HG03159 (cell line): ENCODE measurements around the gene EBF3.

Source experiments
- ATAC-seq: cut with Tn5 transposase; IDR thresholded peaks from one replicate; pipeline ENCODE4 v1.9.1; 2021; ENCODE audit warnings: mild to moderate bottlenecking, moderate library complexity; ENCODE audit not compliant: unreplicated experiment

Gene EBF3

GRCh38 chr10:129842031-129842430 is 122.0 kb downstream of the EBF3 start:
- no peak for ATAC-seq

- no peak for ATAC-seq
These were observed 122.5 kb downstream of the EBF3 start for GRCh38 chr10:129841590-129841989.

GRCh38 chr10:129841071-129841470 is 123.0 kb downstream of the EBF3 start:
- no peak for ATAC-seq

GRCh38 chr10:129840196-129840590 is 123.9 kb downstream of the EBF3 start:
- ATAC-seq = no peak

GRCh38 chr10:129839285-129840195 is 124.5 kb downstream of the EBF3 start:
- no peak for ATAC-seq

- no peak for ATAC-seq
These were observed 125.3 kb downstream of the EBF3 start for GRCh38 chr10:129838794-129839193.

- ATAC-seq = no peak
These were observed 126.0 kb downstream of the EBF3 start for GRCh38 chr10:129837909-129838582.

- no peak for ATAC-seq
These were observed 127.8 kb downstream of the EBF3 start for GRCh38 chr10:129836253-129836652.

GRCh38 chr10:129833994-129834739 is 129.9 kb downstream of the EBF3 start:
- no peak for ATAC-seq

GRCh38 chr10:129833468-129833950 is 130.6 kb downstream of the EBF3 start:
- no peak for ATAC-seq

- no peak for ATAC-seq
These were observed 131.3 kb downstream of the EBF3 start for GRCh38 chr10:129832573-129833467.

GRCh38 chr10:129831150-129831549 is 132.9 kb downstream of the EBF3 start:
- no peak for ATAC-seq

GRCh38 chr10:129825826-129826225 is 138.2 kb downstream of the EBF3 start:
- no peak for ATAC-seq

GRCh38 chr10:129825221-129825620 is 138.9 kb downstream of the EBF3 start:
- ATAC-seq = no peak

GRCh38 chr10:129820451-129820850 is 143.6 kb downstream of the EBF3 start:
- no peak for ATAC-seq

GRCh38 chr10:129816656-129817045 is 147.4 kb downstream of the EBF3 start:
- no peak for ATAC-seq

GRCh38 chr10:129815898-129816655 is 148.0 kb downstream of the EBF3 start:
- no peak for ATAC-seq

- ATAC-seq = no peak
These were observed 149.1 kb downstream of the EBF3 start for GRCh38 chr10:129814681-129815646.
